ENCODE results near the gene DUS1L.

DUS1L gene

GRCh38 chr17:82092995-82093751 lies 27.6 kb upstream of the DUS1L start:
- H3K79me2 ChIP-seq (ENCODE audit: control insufficient read depth, insufficient read depth, low read length, unreplicated experiment): peaks cover 25% of the 10 kb centered on the region
- no peak overlapping the region for H3K27ac ChIP-seq (ENCODE audit: low read depth, low read length)
- peaks cover 14% of the 10 kb centered on the region; the same call in 1 of the 2 replicates for H3K36me3 ChIP-seq (ENCODE audit: insufficient read depth, low read length)
- H3K4me3 ChIP-seq (ENCODE audit: low read depth, low read length): no peak overlapping the region
- peaks cover 11% of the 10 kb centered on the region for H3K4me1 ChIP-seq (ENCODE audit: control insufficient read depth, insufficient read depth, low read length, unreplicated experiment)
- no peak overlapping the region for H2AFZ ChIP-seq (ENCODE audit: low read length, unreplicated experiment)
- H3K27me3 ChIP-seq (ENCODE audit: insufficient read depth, low read length): no peaks in the 10 kb centered on the region

DNA sequence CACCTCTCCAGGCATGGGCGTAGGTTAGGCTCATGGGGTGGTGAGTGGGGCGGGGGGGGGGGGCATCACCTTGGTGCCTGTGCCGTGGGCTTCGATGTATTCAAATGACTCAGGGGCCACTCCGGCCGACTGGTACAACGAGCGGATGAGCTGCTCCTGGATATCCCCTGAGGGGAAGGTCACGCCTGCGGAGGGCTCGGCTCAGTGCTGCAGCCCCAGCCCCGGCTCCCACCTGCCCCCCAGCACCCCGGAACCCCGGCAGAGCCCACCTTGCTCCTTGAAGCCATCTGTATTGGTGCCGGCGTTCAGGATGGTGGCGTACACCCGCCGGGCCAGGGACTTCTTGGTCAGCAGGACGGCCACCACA lies 27.0 kb upstream of the DUS1L start:
- H3K27ac ChIP-seq (ENCODE audit: low read depth, low read length): no peak overlapping the region
- no peaks in the 10 kb centered on the region for H3K27me3 ChIP-seq (ENCODE audit: insufficient read depth, low read length)
- H3K4me1 ChIP-seq (ENCODE audit: control insufficient read depth, insufficient read depth, low read length, unreplicated experiment): peaks cover 11% of the 10 kb centered on the region
- no peak overlapping the region for H3K4me3 ChIP-seq (ENCODE audit: low read depth, low read length)
- peaks cover 25% of the 10 kb centered on the region for H3K79me2 ChIP-seq (ENCODE audit: control insufficient read depth, insufficient read depth, low read length, unreplicated experiment)
- peaks cover 16% of the 10 kb centered on the region; the same call in 1 of the 2 replicates for H3K36me3 ChIP-seq (ENCODE audit: insufficient read depth, low read length)
- no peak overlapping the region for H2AFZ ChIP-seq (ENCODE audit: low read length, unreplicated experiment)

- H3K4me1 ChIP-seq (ENCODE audit: control insufficient read depth, insufficient read depth, low read length, unreplicated experiment): peaks cover 11% of the 10 kb centered on the region
- no peaks in the 10 kb centered on the region for H3K27me3 ChIP-seq (ENCODE audit: insufficient read depth, low read length)
- H3K36me3 ChIP-seq (ENCODE audit: insufficient read depth, low read length): peaks cover 20% of the 10 kb centered on the region; the same call in 1 of the 2 replicates
- H3K4me3 ChIP-seq (ENCODE audit: low read depth, low read length): no peak overlapping the region
- no peak overlapping the region for H3K27ac ChIP-seq (ENCODE audit: low read depth, low read length)
- H2AFZ ChIP-seq (ENCODE audit: low read length, unreplicated experiment): no peak overlapping the region
- peaks cover 24% of the 10 kb centered on the region for H3K79me2 ChIP-seq (ENCODE audit: control insufficient read depth, insufficient read depth, low read length, unreplicated experiment)
Observed at GRCh38 chr17:82092094-82092586, 26.5 kb upstream of the DUS1L start.

GRCh38 chr17:82091264-82092066 lies 25.9 kb upstream of the DUS1L start:
- H2AFZ ChIP-seq (ENCODE audit: low read length, unreplicated experiment): no peak overlapping the region
- no peak overlapping the region for H3K27ac ChIP-seq (ENCODE audit: low read depth, low read length)
- H3K79me2 ChIP-seq (ENCODE audit: control insufficient read depth, insufficient read depth, low read length, unreplicated experiment): peaks cover 18% of the 10 kb centered on the region
- peaks cover 8% of the 10 kb centered on the region for H3K4me1 ChIP-seq (ENCODE audit: control insufficient read depth, insufficient read depth, low read length, unreplicated experiment)
- H3K36me3 ChIP-seq (ENCODE audit: insufficient read depth, low read length): peaks cover 20% of the 10 kb centered on the region; the same call in 1 of the 2 replicates
- no peaks in the 10 kb centered on the region for H3K27me3 ChIP-seq (ENCODE audit: insufficient read depth, low read length)
- no peak overlapping the region for H3K4me3 ChIP-seq (ENCODE audit: low read depth, low read length)

DNA sequence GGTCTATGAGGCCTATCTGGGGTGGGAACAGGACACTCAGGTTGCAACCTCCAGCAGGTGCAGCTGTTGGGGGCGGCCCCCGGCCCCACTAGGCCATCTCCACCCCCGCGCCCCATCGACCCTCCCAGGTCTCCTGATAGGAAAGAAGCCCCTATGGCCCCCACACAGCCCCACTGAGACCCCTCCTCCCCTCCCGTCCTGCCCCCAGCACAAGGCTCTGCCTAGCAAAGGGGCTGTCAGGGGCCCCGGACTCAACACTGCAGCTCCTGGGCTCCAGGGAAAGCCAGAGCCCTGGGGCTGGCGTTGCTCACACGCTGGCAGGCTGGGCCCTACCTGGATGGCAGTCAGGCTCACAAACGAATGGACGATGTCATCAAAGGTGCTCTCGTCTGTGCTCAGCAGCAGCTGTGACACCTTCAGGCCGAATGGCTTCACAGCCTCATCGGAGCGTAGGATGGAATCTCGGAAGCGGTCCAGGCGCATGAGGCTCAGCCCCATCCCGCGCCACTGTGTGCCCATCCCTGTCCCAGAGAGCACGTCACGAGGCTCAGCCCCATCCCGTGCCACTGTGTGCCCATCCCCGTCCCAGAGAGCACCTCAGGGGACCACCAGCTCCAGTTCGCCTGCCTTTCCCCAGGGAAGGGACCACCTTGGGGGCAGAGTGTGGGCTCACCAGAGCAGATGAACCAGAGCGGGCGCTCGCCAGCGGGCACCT lies 25.1 kb upstream of the DUS1L start:
- H3K4me1 ChIP-seq (ENCODE audit: control insufficient read depth, insufficient read depth, low read length, unreplicated experiment): peaks cover under 1% of the 10 kb centered on the region
- H3K36me3 ChIP-seq (ENCODE audit: insufficient read depth, low read length): peaks cover 20% of the 10 kb centered on the region; the same call in 1 of the 2 replicates
- H3K27me3 ChIP-seq (ENCODE audit: insufficient read depth, low read length): no peaks in the 10 kb centered on the region
- H3K4me3 ChIP-seq (ENCODE audit: low read depth, low read length): no peak overlapping the region
- H3K79me2 ChIP-seq (ENCODE audit: control insufficient read depth, insufficient read depth, low read length, unreplicated experiment): peaks cover 10% of the 10 kb centered on the region
- no peak overlapping the region for H2AFZ ChIP-seq (ENCODE audit: low read length, unreplicated experiment)
- H3K27ac ChIP-seq (ENCODE audit: low read depth, low read length): no peak overlapping the region

GRCh38 chr17:82089723-82090548 lies 24.3 kb upstream of the DUS1L start:
- no peak overlapping the region for H3K4me3 ChIP-seq (ENCODE audit: low read depth, low read length)
- H3K4me1 ChIP-seq (ENCODE audit: control insufficient read depth, insufficient read depth, low read length, unreplicated experiment): no peaks in the 10 kb centered on the region
- H3K27ac ChIP-seq (ENCODE audit: low read depth, low read length): no peak overlapping the region
- peaks cover 2% of the 10 kb centered on the region for H3K79me2 ChIP-seq (ENCODE audit: control insufficient read depth, insufficient read depth, low read length, unreplicated experiment)
- peaks cover 16% of the 10 kb centered on the region; the same call in 1 of the 2 replicates for H3K36me3 ChIP-seq (ENCODE audit: insufficient read depth, low read length)
- no peak overlapping the region for H2AFZ ChIP-seq (ENCODE audit: low read length, unreplicated experiment)
- H3K27me3 ChIP-seq (ENCODE audit: insufficient read depth, low read length): no peaks in the 10 kb centered on the region

GRCh38 chr17:82088838-82089722 lies 23.5 kb upstream of the DUS1L start:
- Histone ChIP-seq H3K27me3 (ENCODE audit: insufficient read depth, low read length) (no peaks in the 10 kb centered on the region), H3K4me3 (ENCODE audit: low read depth, low read length) (no peak overlapping the region), H3K79me2 (ENCODE audit: control insufficient read depth, insufficient read depth, low read length, unreplicated experiment) (peaks cover 2% of the 10 kb centered on the region), H3K27ac (ENCODE audit: low read depth, low read length) (no peak overlapping the region), H3K36me3 (ENCODE audit: insufficient read depth, low read length) (peaks cover 20% of the 10 kb centered on the region; the same call in 1 of the 2 replicates), H3K4me1 (ENCODE audit: control insufficient read depth, insufficient read depth, low read length, unreplicated experiment) (no peaks in the 10 kb centered on the region), H2AFZ (ENCODE audit: low read length, unreplicated experiment) (no peak overlapping the region)

GRCh38 chr17:82087961-82088837 lies 22.6 kb upstream of the DUS1L start:
- Histone ChIP-seq H2AFZ (ENCODE audit: low read length, unreplicated experiment) (no peak overlapping the region), H3K4me1 (ENCODE audit: control insufficient read depth, insufficient read depth, low read length, unreplicated experiment) (no peaks in the 10 kb centered on the region), H3K36me3 (ENCODE audit: insufficient read depth, low read length) (peaks cover 22% of the 10 kb centered on the region; the same call in 1 of the 2 replicates), H3K4me3 (ENCODE audit: low read depth, low read length) (no peak overlapping the region), H3K27ac (ENCODE audit: low read depth, low read length) (no peak overlapping the region), H3K27me3 (ENCODE audit: insufficient read depth, low read length) (no peaks in the 10 kb centered on the region), H3K79me2 (ENCODE audit: control insufficient read depth, insufficient read depth, low read length, unreplicated experiment) (peaks cover 2% of the 10 kb centered on the region)

Measured in ACC112 (cell line).